ENCODE measurements around the gene ONECUT2. TPM values are rescaled to one million over a fixed set of nuclear protein-coding genes. Genes with fewer than 3 reads are reported as not detected.

ONECUT2 gene
- total and polyA plus RNA-seq, 9 of the 15 experiments (the other 6 are each of a cell fraction or from before 2014, with no cell fraction given), result 0.27 to 2.5 (median 0.83) TPM

GRCh38 chr18:57444301-57444759 lies 9.2 kb downstream of the ONECUT2 start (continued):
- TF ChIP-seq, protein P1, sequence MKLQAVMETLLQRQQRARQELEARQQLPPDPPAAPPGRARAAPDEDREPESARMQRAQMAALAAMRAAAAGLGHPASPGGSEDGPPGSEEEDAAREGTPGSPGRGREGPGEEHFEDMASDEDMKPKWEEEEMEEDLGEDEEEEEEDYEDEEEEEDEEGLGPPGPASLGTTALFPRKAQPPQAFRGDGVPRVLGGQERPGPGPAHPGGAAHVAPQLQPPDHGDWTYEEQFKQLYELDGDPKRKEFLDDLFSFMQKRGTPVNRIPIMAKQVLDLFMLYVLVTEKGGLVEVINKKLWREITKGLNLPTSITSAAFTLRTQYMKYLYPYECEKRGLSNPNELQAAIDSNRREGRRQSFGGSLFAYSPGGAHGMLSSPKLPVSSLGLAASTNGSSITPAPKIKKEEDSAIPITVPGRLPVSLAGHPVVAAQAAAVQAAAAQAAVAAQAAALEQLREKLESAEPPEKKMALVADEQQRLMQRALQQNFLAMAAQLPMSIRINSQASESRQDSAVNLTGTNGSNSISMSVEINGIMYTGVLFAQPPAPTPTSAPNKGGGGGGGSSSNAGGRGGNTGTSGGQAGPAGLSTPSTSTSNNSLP (IDR thresholded peaks at IDR 0.05; ENCODE audit: borderline replicate concordance, low read depth, low read length), result no peak
- no peak for TF ChIP-seq HOXB6 (CRISPR knock-in tag; IDR thresholded peaks at IDR 0.05; ENCODE audit: borderline replicate concordance)
- TF ChIP-seq, protein P2, sequence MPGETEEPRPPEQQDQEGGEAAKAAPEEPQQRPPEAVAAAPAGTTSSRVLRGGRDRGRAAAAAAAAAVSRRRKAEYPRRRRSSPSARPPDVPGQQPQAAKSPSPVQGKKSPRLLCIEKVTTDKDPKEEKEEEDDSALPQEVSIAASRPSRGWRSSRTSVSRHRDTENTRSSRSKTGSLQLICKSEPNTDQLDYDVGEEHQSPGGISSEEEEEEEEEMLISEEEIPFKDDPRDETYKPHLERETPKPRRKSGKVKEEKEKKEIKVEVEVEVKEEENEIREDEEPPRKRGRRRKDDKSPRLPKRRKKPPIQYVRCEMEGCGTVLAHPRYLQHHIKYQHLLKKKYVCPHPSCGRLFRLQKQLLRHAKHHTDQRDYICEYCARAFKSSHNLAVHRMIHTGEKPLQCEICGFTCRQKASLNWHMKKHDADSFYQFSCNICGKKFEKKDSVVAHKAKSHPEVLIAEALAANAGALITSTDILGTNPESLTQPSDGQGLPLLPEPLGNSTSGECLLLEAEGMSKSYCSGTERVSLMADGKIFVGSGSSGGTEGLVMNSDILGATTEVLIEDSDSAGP (CRISPR knock-in tag; IDR thresholded peaks at IDR 0.05), result no peak
- TF ChIP-seq GABPA (tag; conservative IDR thresholded peaks at IDR 0.05; ENCODE audit: low read depth), result no peak
- no peak for TF ChIP-seq POU5F1 (IDR thresholded peaks at IDR 0.05; ENCODE audit: borderline replicate concordance, low read depth, low read length, partially characterized antibody)
- TF ChIP-seq TEAD4 (IDR thresholded peaks at IDR 0.05; ENCODE audit: low read length), result no peak
- TF ChIP-seq TEAD4 (CRISPR knock-in tag; IDR thresholded peaks at IDR 0.05; ENCODE audit: borderline replicate concordance), result no peak
- TF ChIP-seq ZNF318 (IDR thresholded peaks at IDR 0.05; ENCODE audit: borderline replicate concordance in 1 of 2, low read depth in 1 of 2), result no peak
- no peak for TF ChIP-seq ZNF175 (CRISPR knock-in tag; IDR thresholded peaks at IDR 0.05; ENCODE audit: low read depth)
